ENCODE data around the gene URGCP.

DNA sequence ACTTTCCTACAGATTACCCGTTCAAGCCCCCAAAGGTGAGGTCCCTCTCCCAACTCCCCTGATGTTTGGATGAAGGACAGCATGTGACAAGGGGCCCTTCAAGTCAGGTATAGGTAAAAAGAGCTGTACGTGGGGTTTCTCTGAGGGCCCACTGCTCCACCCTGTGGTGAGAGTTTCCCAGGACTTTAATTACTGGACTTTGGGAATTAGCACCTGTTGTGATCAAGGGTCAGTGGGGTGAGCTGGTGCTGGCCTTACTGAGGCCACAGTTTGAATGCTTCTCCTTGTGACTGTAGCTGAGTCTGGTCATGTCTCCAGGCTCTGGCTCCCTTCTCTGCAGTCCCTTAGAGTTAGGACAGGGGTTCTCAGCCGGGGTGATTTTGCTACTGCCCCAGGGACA is 36.6 kb upstream of the URGCP start:
- TF ChIP-seq, protein P1, sequence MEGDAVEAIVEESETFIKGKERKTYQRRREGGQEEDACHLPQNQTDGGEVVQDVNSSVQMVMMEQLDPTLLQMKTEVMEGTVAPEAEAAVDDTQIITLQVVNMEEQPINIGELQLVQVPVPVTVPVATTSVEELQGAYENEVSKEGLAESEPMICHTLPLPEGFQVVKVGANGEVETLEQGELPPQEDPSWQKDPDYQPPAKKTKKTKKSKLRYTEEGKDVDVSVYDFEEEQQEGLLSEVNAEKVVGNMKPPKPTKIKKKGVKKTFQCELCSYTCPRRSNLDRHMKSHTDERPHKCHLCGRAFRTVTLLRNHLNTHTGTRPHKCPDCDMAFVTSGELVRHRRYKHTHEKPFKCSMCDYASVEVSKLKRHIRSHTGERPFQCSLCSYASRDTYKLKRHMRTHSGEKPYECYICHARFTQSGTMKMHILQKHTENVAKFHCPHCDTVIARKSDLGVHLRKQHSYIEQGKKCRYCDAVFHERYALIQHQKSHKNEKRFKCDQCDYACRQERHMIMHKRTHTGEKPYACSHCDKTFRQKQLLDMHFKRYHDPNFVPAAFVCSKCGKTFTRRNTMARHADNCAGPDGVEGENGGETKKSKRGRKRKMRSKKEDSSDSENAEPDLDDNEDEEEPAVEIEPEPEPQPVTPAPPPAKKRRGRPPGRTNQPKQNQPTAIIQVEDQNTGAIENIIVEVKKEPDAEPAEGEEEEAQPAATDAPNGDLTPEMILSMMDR (IDR thresholded peaks at IDR 0.05) = no peak
- no peak for TF ChIP-seq POLR2A (IDR thresholded peaks at IDR 0.05)
- no peak for TF ChIP-seq POLR2AphosphoS5 (IDR thresholded peaks at IDR 0.05)
